GM18519 (cell line): ENCODE measurements around the gene KCNG1.
A peak's percentile ranks its signal among the peaks of the same experiment; 100 is the strongest.

Source experiments
- ATAC-seq: cut with Tn5 transposase; IDR thresholded peaks from one replicate; pipeline ENCODE4 v1.9.1; 2021; ENCODE audit warnings: mild to moderate bottlenecking, moderate library complexity; ENCODE audit not compliant: unreplicated experiment, low FRiP score

Gene KCNG1

GRCh38 chr20:50957798-50958614 lies 64.9 kb downstream of the KCNG1 start, which contains the start of gene DPM1:
Gene DPM1, minus strand, starts transcription at chr20:50958532. Its CDS starts 9 bp downstream, at chr20:50958523.
- ATAC-seq = peak; percentile 45

- no peak for ATAC-seq
Observed at GRCh38 chr20:50957276-50957675, 65.6 kb downstream of the KCNG1 start.

- ATAC-seq = no peak
Observed at GRCh38 chr20:50953821-50954220, 69.1 kb downstream of the KCNG1 start.
